Smooth muscle cell of the brain vasculature (primary cell): Measurements from ENCODE around the gene ADAMTS12.
"Not testable (repeated sequence)": the region's sequence is repeated elsewhere in the genome, so short reads cannot be mapped to it uniquely, and the experiment has no call there.

Experiments used
- DNase-seq: peaks from one replicate; pipeline ENCODE4 v3.0.0-alpha.2; 2012; ENCODE audit warnings: low read depth, low spot score

The ADAMTS12 gene

GRCh38 chr5:33906248-33906647 lies 14.5 kb upstream of the ADAMTS12 start:
- not testable (repeated sequence) for DNase-seq

- no peak for DNase-seq
Measured at GRCh38 chr5:33905381-33905780, 13.6 kb upstream of the ADAMTS12 start.

GRCh38 chr5:33903118-33903517 lies 11.3 kb upstream of the ADAMTS12 start:
- DNase-seq: no peak

- no peak for DNase-seq
Measured at GRCh38 chr5:33901156-33901555, 9.4 kb upstream of the ADAMTS12 start.

- DNase-seq: no peak
Measured at GRCh38 chr5:33894566-33894965, 2.8 kb upstream of the ADAMTS12 start.

- no peak for DNase-seq
Measured at GRCh38 chr5:33892620-33893137, 889 bp upstream of the ADAMTS12 start.

GRCh38 chr5:33891446-33891787 lies 373 bp downstream of the ADAMTS12 start:
- DNase-seq: no peak

- DNase-seq: no peak
Measured at GRCh38 chr5:33890131-33891032, 1.4 kb downstream of the ADAMTS12 start.

DNA sequence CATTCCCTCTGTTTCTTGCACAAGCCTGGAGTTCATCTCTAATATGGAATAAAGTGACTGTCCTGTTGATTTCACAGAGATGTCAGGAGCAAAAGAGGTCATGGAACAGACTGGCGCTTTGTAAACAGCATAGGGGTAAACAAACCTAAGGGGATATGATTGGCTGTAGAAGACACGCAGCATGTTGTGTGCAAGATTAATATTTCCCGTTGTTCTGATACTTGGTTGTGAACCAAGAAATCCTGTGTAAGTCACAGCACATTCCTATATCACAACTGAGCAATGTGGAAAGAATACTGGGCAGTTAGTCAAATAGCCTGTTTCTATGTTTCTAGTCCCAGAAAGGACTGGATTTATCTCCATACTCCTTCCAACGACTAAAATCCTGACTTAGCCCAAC lies 3.2 kb downstream of the ADAMTS12 start:
- DNase-seq: no peak

DNA sequence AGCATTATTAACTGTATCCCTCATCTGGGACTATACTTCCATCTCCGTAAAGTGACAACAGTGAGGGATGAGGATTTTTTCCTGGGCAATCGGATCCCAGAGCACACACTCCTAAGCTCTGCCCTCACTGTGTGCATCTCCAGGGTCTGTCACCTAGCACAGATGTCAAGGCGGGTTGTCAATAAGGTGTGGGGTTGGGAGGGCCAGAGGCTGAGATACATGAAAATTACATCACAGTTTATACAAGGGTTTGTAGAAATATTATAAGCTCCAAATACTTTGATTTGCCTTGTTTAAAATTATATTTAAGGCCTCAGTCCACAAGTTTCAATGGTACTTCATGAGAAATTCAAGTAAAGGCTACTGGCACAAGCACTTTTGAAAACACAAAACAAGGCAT lies 4.5 kb downstream of the ADAMTS12 start:
- no peak for DNase-seq

GRCh38 chr5:33886283-33886682 lies 5.5 kb downstream of the ADAMTS12 start:
- DNase-seq: no peak

DNA sequence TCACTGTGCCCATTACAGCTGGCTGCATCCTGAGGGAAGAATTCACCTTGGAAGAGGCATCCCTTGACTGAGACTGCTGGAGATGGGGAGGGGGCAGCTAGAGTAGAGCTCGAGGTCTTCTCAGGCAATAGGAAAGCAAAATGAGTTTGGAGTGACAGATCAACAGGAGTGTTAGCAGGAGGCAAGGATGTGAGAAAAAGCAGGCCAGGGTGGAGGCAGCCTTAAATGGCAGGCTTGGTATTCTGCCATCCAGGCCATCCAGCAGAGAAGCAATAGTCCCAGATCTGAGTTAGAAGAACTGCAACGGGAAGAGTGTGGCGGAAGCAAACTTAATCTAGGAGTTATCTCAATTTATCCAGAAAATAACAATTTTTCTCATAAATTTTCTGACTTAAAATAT lies 6.1 kb downstream of the ADAMTS12 start:
- DNase-seq: no peak

DNA sequence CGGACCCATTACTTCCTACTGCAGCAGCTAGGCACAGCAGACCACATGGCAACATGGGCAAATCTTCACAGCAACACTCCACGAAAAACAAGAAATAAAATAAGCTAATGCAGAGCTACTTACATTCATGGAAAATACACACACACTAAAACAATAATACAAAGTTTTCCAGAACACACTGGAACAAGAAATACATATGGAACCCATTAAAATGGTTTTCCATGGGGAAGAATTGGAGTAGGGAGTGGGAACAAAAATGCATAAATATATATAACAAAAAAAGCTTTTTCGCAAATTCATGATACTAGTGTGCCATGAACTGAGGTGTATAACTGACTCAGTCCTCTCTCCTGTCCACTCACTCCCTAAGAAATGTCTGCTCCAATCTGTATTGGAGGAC lies 8.3 kb downstream of the ADAMTS12 start:
- DNase-seq: no peak

- DNase-seq: no peak
Measured at GRCh38 chr5:33880319-33880718, 11.5 kb downstream of the ADAMTS12 start.

- DNase-seq: no peak
Measured at GRCh38 chr5:33877449-33877848, 14.3 kb downstream of the ADAMTS12 start.

- no peak for DNase-seq
Measured at GRCh38 chr5:33867241-33867640, 24.5 kb downstream of the ADAMTS12 start.

- DNase-seq: not testable (repeated sequence)
Measured at GRCh38 chr5:33859177-33859576, 32.6 kb downstream of the ADAMTS12 start.

DNA sequence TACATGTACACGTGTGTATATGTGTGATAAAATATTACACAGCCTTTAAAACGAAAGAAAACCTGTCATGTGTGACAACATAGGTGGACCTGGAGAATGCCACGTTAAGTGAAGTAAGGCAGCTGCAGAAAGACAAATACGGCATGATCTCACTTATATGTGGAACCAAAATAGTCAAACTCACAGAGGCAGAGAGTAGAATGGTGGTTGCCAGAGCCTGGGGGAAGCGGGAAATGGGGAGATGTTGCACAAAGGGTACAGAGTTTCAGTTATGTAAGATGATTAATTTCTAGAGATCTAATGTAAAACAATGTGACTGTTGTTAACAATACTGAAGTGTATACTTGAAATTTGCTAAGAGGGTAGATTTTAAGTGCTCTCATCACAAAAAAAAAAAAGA lies 34.8 kb downstream of the ADAMTS12 start:
- no peak for DNase-seq

DNA sequence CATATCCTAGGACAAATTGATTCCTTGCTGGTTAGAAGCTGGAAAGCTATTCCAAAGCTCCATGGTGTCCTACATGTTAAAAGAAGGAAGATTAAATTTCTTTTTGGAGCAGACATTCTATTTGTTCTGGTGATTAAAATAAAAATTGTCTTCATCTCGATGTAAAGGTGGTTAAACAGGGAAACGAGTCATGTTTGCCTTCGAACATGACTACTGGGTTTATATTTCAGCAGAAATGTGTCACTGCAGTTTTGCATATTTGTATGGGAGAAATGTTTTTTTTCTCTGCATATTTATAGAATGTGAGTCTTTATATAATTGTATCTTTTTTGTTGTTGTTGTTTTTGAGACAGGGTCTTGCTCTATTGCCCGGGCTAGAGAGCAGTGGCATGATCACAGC lies 36.4 kb downstream of the ADAMTS12 start:
- no peak for DNase-seq

DNA sequence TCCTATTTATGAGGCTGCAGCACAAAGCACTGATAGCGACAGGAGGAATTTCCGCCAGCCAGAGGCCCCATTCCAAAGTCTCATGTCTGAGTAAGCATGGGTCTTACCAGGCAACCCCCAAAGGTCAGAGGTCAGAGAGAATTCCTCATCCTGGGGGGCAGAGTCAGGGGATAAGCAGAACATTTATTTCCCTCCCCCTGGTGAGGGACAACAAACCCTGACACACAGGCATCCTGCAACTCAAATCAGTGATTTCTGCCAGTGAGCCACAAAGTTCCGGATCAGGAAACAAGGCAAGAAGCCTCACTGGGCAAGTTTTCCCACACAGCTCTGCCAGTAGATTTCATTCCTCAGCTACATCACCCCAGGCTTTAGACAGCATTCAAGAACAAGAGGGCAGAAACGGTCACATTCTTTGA lies 37.0 kb downstream of the ADAMTS12 start:
- DNase-seq: peak; percentile 88

DNA sequence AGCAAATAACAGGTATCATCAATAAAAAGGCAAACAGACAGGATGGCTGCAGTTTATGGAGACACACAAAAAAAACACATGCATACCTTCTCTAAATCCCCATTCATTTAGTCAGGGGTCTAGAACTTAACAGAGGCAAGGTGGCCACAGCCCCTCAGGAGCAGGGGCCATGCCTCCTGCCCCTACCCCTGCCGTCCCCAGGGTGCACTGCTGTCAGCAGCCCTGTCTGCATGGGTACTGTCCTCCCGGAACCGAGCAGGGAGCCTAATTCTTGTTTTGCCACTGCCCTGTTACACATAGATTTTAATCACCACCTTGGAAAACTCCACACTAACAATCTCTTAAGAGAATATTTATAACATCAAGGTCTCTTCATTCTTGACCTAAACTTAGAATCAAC lies 39.0 kb downstream of the ADAMTS12 start:
- no peak for DNase-seq

GRCh38 chr5:33852319-33852718 lies 39.5 kb downstream of the ADAMTS12 start:
- DNase-seq: no peak

GRCh38 chr5:33850100-33850594 lies 41.6 kb downstream of the ADAMTS12 start:
- no peak for DNase-seq
